ENCODE data around the gene TCF7L2. TPM values are rescaled to one million over a fixed set of nuclear protein-coding genes. Genes with fewer than 3 reads are reported as not detected.

Gene TCF7L2
- total RNA-seq, 4 donors from 2014 or later, result 25.1 to 38.9 (median 26.9) TPM

GRCh38 chr10:113138937-113139585 is 189.0 kb downstream of the TCF7L2 start:
- Histone ChIP-seq H3K27ac (no peak overlapping the region), H3K4me1 (peaks cover 0 to 36% (median 4%) of the 10 kb centered on the region in 4 donors), H3K4me3 (no peak overlapping the region), H3K36me3 (peaks cover 0 to 31% (median 0%) of the 10 kb centered on the region in 3 donors), H3K27me3 (no peaks in the 10 kb centered on the region), H3K9me3 (no peaks in the 10 kb centered on the region)
- no peak for DNase-seq (ENCODE audit: low spot score in 2 of 2)
- TF ChIP-seq POLR2A (IDR thresholded peaks at IDR 0.05) (no peak), EP300 (IDR thresholded peaks at IDR 0.05) (no peak), CTCF (IDR thresholded peaks at IDR 0.05) (no peak)
- 89 to 90% methylated on average over 4 of the region's 4 CpGs for WGBS, 2 donors

- H3K27ac ChIP-seq, result no peak overlapping the region
These were observed 189.7 kb downstream of the TCF7L2 start for GRCh38 chr10:113139699-113140098.

GRCh38 chr10:113140143-113141011 is 190.3 kb downstream of the TCF7L2 start:
- Histone ChIP-seq H3K4me3 (no peak overlapping the region), H3K27me3 (no peaks in the 10 kb centered on the region), H3K27ac (no peak overlapping the region), H3K9me3 (no peaks in the 10 kb centered on the region), H3K4me1 (peaks cover 0 to 24% (median 4%) of the 10 kb centered on the region in 4 donors), H3K36me3 (peaks cover 0 to 42% (median 0%) of the 10 kb centered on the region in 3 donors)
- WGBS, 2 donors, result 79 to 81% methylated on average over 10 of the region's 10 CpGs
- DNase-seq (ENCODE audit: low spot score in 2 of 2), result no peak
- no peak for TF ChIP-seq EP300 (IDR thresholded peaks at IDR 0.05)
- TF ChIP-seq CTCF (IDR thresholded peaks at IDR 0.05), result no peak
- no peak for TF ChIP-seq POLR2A (IDR thresholded peaks at IDR 0.05)

More at GRCh38 chr10:113139699-113140098, 189.7 kb downstream of the TCF7L2 start:
- TF ChIP-seq POLR2A (IDR thresholded peaks at IDR 0.05) (no peak), CTCF (IDR thresholded peaks at IDR 0.05) (peak in 2 of 5 experiments; percentile 7 to 13)
- DNase-seq (ENCODE audit: low spot score in 2 of 2), result no peak
- H3K27me3 ChIP-seq, result no peaks in the 10 kb centered on the region
- H3K4me1 ChIP-seq, result peaks cover 0 to 30% (median 4%) of the 10 kb centered on the region in 4 donors
- no peak overlapping the region for H3K4me3 ChIP-seq
- 49 to 50% methylated on average over 2 of the region's 2 CpGs for WGBS, 2 donors
- no peaks in the 10 kb centered on the region for H3K9me3 ChIP-seq
- peaks cover 0 to 37% (median 0%) of the 10 kb centered on the region in 3 donors for H3K36me3 ChIP-seq

GRCh38 chr10:113142601-113143362 is 192.7 kb downstream of the TCF7L2 start:
- peaks cover 0 to 66% (median 6%) of the 10 kb centered on the region in 3 donors for H3K36me3 ChIP-seq
- TF ChIP-seq POLR2A (IDR thresholded peaks at IDR 0.05) (no peak), CTCF (IDR thresholded peaks at IDR 0.05) (no peak), EP300 (IDR thresholded peaks at IDR 0.05) (no peak)
- WGBS, 2 donors, result 87% methylated on average over 22 of the region's 22 CpGs
- no peak for DNase-seq (ENCODE audit: low spot score in 2 of 2)
- H3K27ac ChIP-seq, result no peak overlapping the region
- H3K27me3 ChIP-seq, result no peaks in the 10 kb centered on the region
- no peak overlapping the region for H3K4me3 ChIP-seq
- H3K9me3 ChIP-seq, result no peaks in the 10 kb centered on the region
- peaks cover 0 to 24% (median 4%) of the 10 kb centered on the region in 4 donors for H3K4me1 ChIP-seq

Measured in tibial nerve (tissue), 4 donors.